ENCODE measurements around the gene KIAA0753. TPM values are rescaled to one million over a fixed set of nuclear protein-coding genes. Genes with fewer than 3 reads are reported as not detected.

KIAA0753 gene
- total and polyA plus RNA-seq, 2 of the 4 experiments (the other 2 are of a cell fraction) = 10.2 to 17.6 TPM

GRCh38 chr17:6561446-6561845 lies 79.1 kb downstream of the KIAA0753 start:
- Histone ChIP-seq H3K27ac (ENCODE audit: insufficient read depth, low read length) (no peak overlapping the region), H2BK5ac (ENCODE audit: low read depth, low read length, poor library complexity, severe bottlenecking) (no peak overlapping the region), H4K8ac (ENCODE audit: low read depth in 2 of 2, low read length in 2 of 2) (no peak overlapping the region), H2BK120ac (ENCODE audit: low read depth, low read length) (no peak overlapping the region), H3K79me1 (ENCODE audit: low read depth in 1 of 2, low read length in 2 of 2) (no peaks in the 10 kb centered on the region), H4K5ac (ENCODE audit: low read depth, low read length) (no peak overlapping the region), H3K4me3 (ENCODE audit: insufficient read depth, low read depth, low read length) (no peak overlapping the region), H3K4me2 (ENCODE audit: low read depth, low read length) (no peak overlapping the region), H3K56ac (ENCODE audit: extremely low read depth, insufficient read depth, low read length) (no peak overlapping the region), H2AFZ (replicated peaks; ENCODE audit: low read length, poor library complexity) (no peak overlapping the region), H3K4ac (ENCODE audit: low read depth, low read length) (no peak overlapping the region), H3K9ac (ENCODE audit: low read depth, low read length) (no peak overlapping the region), H2AK5ac (ENCODE audit: low read depth, low read length) (no peak overlapping the region), H2BK20ac (ENCODE audit: low read depth, low read length) (no peak overlapping the region), H2BK15ac (ENCODE audit: low read depth, low read length) (no peak overlapping the region), H3K36me3 (ENCODE audit: control insufficient read depth, insufficient read depth, low read length) (no peaks in the 10 kb centered on the region), H2AK9ac (replicated peaks; ENCODE audit: low read depth, low read length, poor library complexity) (no peak overlapping the region), H3K23ac (ENCODE audit: low read depth, low read length) (no peak overlapping the region), H4K91ac (ENCODE audit: insufficient read depth, low read depth, low read length) (no peak overlapping the region), H4K20me1 (ENCODE audit: insufficient read depth, low read length) (no peaks in the 10 kb centered on the region), H3K18ac (ENCODE audit: low read depth, low read length) (no peak overlapping the region), H3K9me3 (ENCODE audit: control insufficient read depth, insufficient read depth, low read length) (no peaks in the 10 kb centered on the region), H3K4me1 (ENCODE audit: control insufficient read depth, insufficient read depth, low read length) (no peaks in the 10 kb centered on the region), H3K9me1 (ENCODE audit: insufficient read depth, low read length) (no peaks in the 10 kb centered on the region), H3K14ac (replicated peaks; ENCODE audit: low read depth, low read length) (no peak overlapping the region), H3K27me3 (ENCODE audit: control insufficient read depth, insufficient read depth, low read length) (peaks cover 10% of the 10 kb centered on the region; the same call in 1 of the 2 replicates)
- TF ChIP-seq CHD1 (IDR thresholded peaks at IDR 0.05; ENCODE audit: low read depth, low read length) = no peak
- TF ChIP-seq, protein P1, sequence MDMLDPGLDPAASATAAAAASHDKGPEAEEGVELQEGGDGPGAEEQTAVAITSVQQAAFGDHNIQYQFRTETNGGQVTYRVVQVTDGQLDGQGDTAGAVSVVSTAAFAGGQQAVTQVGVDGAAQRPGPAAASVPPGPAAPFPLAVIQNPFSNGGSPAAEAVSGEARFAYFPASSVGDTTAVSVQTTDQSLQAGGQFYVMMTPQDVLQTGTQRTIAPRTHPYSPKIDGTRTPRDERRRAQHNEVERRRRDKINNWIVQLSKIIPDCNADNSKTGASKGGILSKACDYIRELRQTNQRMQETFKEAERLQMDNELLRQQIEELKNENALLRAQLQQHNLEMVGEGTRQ (IDR thresholded peaks at IDR 0.05; ENCODE audit: low read depth, low read length) = no peak
- no peak for TF ChIP-seq FOS (IDR thresholded peaks at IDR 0.05; ENCODE audit: low read depth, low read length)
- TF ChIP-seq RFX5 (IDR thresholded peaks at IDR 0.05; ENCODE audit: low read depth, low read length) = no peak
- no peak for TF ChIP-seq ELK1 (IDR thresholded peaks at IDR 0.05; ENCODE audit: borderline replicate concordance, low read depth, low read length)
- TF ChIP-seq MXI1 (IDR thresholded peaks at IDR 0.05; ENCODE audit: borderline replicate concordance, low read depth, low read length) = no peak
- TF ChIP-seq, protein P2, sequence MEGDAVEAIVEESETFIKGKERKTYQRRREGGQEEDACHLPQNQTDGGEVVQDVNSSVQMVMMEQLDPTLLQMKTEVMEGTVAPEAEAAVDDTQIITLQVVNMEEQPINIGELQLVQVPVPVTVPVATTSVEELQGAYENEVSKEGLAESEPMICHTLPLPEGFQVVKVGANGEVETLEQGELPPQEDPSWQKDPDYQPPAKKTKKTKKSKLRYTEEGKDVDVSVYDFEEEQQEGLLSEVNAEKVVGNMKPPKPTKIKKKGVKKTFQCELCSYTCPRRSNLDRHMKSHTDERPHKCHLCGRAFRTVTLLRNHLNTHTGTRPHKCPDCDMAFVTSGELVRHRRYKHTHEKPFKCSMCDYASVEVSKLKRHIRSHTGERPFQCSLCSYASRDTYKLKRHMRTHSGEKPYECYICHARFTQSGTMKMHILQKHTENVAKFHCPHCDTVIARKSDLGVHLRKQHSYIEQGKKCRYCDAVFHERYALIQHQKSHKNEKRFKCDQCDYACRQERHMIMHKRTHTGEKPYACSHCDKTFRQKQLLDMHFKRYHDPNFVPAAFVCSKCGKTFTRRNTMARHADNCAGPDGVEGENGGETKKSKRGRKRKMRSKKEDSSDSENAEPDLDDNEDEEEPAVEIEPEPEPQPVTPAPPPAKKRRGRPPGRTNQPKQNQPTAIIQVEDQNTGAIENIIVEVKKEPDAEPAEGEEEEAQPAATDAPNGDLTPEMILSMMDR (conservative IDR thresholded peaks at IDR 0.05; ENCODE audit: low read depth, low read length) = no peak
- TF ChIP-seq SMC3 (IDR thresholded peaks at IDR 0.05; ENCODE audit: low read depth, low read length) = no peak
- POLR2A ChIA-PET (ENCODE audit: unreplicated experiment) = no interaction called here
- intact Hi-C loops (cut with micrococcal nuclease) (no loop called here), dilution Hi-C loops (cut with HindIII; ENCODE audit: low sequenced_read_pairs, unreplicated experiment) (no loop called here), in situ Hi-C loops (cut with MboI; ENCODE audit: low sequenced_read_pairs) (no loop called here)
- BruUV-seq (replicated peaks) = no TSS peak
- CTCF ChIA-PET = no interaction called here
- ATAC-seq (ENCODE audit: low read depth) = no peak
- DNase-seq = no peak
